Stimulated activated CD4-positive, alpha-beta T cell treated with anti-CD3 and anti-CD28 coated beads, Interleukin-1b, Interleukin-23, amount 100 ng/mL, for 24 hours (primary cell): ENCODE data around the gene FHIT.
A peak's percentile ranks its signal among the peaks of the same experiment; 100 is the strongest.

ENCODE experiments used
- DNase-seq, 4 experiments: peaks; one replicate each; pipeline ENCODE4 v3.0.0-alpha.2; 2020; ENCODE audit warnings: low read depth in 4 of 4, low spot score in 1 of 4

The FHIT gene

DNA sequence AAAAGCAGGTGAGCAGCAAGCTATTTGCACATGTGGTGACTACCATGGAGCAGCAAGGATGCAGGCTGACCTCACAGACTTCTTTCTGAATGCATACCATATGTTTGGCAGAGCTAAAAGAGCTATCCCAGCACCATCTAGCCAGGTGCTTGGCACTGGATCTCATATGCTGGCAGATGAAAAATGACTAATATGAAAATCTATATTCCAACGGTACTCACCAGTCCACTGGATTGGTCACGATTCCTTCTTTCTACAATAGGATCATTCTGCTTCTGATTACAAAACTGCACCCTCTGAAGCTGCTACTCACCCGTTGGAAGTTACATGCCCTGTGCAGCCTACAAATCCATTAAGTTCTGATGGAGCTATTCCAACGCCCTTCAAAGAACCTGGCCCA is 1487.1 kb downstream of the FHIT start:
- DNase-seq = no peak

- DNase-seq = no peak
These were observed 1488.3 kb downstream of the FHIT start for GRCh38 chr3:59762941-59763340.

DNA sequence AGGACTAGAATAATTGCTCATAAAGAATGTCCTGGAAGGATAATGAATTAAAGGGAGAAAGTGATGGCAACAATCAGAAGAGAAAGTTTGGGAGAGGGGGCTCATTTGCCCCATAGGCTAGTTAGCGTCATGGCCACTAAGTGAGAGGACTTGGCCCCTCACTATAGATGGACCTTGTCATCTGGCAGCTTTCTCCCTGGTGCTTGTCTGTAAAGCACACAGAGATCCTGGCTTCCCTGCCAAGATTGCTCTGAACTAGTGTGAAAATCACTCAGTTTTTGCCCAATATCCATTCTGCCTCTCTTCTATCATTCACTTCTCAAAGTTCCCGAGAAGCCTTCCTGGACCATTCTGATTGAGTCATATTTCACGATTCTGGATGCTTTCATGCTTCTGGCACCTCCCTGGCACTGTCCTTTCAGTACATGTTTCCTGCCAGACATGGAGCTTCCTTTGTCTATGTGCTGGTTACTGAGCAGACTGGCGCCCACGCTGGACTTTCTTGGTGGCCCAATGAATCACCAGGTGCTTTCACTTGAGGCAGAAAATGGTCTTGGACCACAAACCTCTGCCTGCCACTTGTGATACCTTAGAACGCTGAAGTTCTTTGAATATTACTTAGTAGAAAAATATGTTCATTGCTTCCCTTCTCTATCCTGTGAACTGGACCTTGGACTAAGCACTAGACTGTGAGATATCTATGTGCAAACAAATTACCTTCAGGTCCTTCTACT is 1491.8 kb downstream of the FHIT start:
- DNase-seq = no peak

DNA sequence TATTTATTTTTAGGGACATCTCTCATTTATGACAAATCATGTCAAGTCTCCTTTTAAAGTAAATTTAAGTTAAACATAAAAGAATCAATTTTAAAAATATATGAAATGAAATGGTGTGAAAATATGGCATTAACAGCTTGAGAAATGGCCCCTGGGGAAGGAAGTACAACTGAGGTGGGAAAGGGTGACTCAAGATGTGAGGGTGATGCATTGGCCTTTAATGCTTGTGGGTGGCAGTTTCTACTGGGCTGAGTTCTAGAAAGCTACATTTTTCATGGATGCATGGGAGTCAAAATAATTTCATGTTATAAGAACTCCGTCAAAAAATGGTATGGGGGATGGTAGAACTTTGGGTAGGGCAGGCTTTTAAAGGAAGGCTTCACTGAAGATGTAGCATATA is 1492.6 kb downstream of the FHIT start:
- no peak for DNase-seq

DNA sequence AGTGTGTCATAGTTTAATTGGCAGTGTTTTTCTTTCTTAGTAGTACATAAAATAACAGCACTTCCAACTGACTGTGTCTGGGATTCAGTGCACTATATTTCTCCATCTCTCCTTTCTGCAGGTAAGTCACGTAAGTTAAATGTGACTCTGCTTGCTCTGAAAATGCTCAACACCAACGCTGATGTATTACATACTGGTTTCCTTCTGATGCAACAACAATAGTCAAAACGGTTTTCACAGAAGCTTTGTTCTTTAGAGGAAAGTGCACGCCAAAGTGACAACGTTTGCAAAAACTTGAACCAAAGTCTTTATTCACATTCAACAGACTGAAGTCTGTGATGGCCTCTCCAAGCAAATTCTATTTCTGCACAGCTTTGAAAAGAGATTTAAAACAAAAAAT is 1494.3 kb downstream of the FHIT start:
- no peak for DNase-seq

- DNase-seq = no peak
These were observed 1496.7 kb downstream of the FHIT start for GRCh38 chr3:59754456-59755129.

GRCh38 chr3:59753808-59754450 is 1497.3 kb downstream of the FHIT start:
- DNase-seq = no peak

- DNase-seq = no peak
These were observed 1498.3 kb downstream of the FHIT start for GRCh38 chr3:59752925-59753324.

DNA sequence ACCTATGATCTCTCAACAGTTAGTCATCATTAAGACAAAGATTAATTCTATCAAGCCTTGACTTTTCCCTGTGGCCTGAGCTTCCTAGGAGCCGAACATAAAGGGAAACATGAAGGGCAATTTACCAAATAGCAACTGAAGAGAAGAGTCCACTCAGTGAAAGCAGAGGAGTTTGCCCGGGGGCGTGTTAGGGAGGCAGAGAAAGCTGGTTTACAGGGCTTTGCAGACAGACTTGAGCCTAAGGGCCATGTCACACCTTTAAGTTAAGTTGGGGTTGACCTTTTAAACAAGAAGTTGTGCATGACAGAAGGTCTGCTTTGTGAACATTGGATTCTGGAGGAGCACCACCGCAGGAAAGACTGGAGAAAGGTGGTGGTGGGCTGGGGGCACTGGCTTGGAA is 1499.6 kb downstream of the FHIT start:
- DNase-seq = no peak

- DNase-seq = no peak
These were observed 1500.9 kb downstream of the FHIT start for GRCh38 chr3:59750391-59750790.

DNA sequence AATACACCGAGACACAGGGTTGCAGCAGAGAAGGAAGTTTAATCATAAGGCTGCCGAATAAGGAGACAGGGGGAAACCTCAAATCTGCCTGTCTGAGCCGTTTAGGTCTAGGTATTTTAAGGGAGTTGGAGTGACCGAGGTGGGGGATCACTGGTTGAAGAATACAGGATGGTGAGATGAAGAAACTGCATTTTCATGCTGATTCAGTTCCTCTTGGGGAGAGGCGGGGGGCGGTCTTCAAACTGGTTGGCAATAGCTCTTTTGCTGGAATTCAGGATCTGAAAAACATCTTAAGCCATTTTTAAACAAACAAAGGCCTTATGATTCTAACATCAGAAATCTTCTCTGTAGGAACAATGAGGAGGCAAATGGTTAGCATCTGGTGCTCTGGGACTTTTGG is 1502.0 kb downstream of the FHIT start:
- DNase-seq = no peak

DNA sequence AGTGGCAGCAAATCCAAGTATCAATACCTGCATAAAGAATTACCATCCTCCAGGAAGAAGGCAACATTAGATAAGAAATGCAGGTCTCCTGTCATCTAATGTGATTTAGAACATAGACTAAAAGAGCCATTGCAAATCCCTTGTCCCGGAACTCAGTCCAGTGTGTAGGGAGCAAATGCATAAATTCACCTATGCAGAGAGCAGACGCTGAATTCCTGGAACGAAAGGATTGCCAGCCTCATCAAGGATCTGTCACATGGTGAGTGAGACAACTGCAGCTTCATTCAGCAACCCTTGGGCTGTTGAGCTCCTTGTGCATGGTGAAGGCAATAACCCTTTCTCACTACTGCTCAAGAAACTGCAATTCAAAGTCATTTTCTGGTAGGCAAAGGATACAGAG is 1504.7 kb downstream of the FHIT start:
- DNase-seq = no peak

DNA sequence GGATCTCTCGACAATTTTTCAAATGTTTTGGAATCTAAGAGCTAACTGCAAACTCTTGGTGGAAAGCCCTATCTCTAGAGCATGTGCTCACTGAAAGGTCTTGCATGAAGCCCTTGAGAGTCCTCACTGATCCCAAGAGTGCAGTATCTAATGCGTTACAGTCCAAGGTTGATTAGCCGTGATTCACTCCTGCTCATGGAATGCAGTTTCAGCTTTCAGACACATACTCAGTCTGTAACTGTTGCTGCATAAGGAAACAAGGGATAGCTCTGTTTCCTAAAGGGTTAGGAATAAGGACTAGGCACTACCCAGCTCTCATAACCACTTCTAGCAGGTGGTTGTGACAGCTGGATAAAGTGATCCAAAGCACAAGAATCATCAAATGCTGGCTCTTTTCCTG is 1514.0 kb downstream of the FHIT start:
- no peak for DNase-seq

DNA sequence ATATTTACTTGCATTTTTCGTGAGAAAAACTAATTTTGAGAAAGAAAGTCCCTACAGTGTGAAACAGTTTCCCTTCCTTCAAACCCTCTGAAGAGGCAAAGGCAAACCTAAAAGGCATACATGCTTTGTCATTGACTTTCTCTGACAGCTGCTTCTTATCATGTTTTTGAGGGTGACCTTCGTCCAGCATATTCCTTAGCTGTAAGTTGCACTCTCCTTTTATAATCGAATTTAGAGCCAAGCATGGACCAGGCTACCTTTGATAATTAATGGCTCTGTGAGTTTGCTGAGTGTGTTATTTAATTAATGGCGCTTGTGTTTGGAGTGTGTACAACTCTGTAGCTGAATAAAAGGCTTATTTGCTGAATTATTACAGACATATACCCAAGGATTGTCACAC is 1517.2 kb downstream of the FHIT start:
- DNase-seq = no peak

DNA sequence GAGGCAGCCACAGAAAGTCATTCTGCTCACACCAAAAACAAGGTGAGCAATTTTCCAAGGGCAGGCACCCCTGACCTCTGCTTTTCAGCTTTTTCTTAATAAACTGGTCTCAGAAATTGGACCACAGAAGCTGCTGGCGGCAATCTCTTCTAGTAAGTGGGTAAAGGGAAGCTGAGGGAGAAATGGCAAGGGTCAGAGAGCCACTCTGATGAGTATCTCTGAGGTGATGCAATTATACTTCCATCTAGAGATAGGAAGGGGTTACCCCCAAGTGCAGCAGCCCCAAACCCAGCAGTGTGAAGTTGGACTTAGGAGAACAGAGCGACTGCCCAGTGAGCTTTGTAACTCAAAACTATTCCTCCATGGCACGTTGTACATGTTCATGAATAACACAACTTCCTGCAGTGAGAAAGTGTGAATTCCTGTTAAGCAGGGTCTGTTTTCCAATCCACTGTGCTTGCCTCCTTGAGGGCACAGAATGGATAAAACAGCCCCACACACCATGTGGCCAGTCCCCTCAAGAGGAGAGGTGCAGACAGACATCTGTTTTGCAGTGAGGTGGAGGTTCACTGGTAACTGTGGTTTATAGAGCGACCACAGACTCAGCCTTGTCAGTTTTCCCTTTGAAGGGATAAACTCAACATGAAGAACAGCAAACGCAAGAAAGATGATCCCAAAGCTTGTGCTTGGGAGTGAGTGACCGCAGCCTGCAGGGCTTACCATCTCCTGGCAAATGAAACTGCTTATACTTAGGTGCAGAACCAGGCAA is 1518.0 kb downstream of the FHIT start:
- no peak for DNase-seq

DNA sequence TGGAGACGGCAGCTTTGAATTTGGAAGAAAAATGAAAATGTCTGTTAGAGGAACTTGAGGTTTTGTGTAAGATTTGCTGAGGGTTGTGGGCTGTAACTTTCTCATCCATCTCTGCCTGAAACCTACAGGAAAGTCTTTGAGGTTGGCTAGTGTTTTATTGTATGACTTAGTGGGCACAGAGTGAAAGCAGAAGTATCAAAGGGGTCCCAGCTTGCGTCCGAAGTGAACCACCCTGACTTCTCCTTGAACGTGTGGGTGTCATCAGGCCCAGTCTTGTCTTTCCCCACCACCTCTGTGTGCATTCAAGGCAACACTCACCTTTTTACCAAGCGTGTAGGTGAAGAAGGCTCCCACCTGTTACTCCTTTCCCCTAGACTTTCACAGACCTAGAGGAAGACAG is 1519.3 kb downstream of the FHIT start:
- no peak for DNase-seq

DNA sequence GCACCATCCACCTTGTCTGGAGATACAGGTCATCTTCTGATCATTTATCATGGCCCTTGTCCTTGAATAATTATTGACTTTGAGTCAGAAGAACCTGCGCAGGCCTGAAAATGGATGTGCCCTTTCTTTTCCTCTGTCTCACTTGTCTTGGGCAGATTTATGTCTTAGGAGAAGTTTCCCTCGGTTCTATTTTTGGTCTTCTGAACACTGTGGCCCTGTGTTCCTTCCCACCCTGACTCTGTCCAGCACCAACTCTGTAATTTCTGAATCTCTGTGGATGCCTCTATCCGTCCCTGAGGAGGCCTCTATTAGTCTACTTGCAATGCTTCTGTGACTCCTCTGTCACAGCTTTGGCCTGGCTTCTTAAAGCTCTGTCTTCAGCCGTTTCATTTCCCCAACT is 1520.7 kb downstream of the FHIT start:
- no peak for DNase-seq

GRCh38 chr3:59728587-59728908 is 1522.7 kb downstream of the FHIT start:
- DNase-seq = no peak

DNA sequence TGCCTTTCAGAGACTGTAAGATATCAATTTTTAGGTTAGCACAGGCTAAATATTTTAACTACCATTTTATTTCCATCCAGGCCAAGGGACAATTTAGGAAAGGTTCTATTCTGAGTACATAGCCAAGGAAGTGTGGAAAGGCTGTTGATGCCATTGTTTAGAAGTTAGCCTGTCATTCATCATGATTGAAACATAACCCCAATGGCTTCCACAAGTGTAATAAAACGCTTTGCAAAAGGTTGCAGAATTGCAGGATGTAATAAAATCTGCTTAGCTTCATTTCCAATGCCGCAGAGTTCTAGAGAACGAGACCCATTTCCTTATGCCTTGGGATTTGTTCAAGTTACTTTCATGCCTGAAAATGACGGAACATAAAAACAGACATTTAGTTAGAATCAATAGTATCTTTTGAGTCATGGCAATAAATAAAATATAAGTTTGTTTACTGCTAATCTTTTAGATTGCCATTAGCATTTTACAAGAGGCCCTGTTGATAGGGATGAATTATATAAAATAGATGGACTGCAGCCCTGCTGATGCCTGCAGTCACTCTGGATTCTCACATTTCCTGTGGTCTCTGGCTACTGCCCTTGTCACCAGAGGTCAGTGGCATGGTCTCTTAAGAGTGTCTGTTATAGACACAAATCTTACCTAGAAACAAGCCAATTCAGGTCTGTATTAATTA is 1523.2 kb downstream of the FHIT start:
- DNase-seq = no peak

DNA sequence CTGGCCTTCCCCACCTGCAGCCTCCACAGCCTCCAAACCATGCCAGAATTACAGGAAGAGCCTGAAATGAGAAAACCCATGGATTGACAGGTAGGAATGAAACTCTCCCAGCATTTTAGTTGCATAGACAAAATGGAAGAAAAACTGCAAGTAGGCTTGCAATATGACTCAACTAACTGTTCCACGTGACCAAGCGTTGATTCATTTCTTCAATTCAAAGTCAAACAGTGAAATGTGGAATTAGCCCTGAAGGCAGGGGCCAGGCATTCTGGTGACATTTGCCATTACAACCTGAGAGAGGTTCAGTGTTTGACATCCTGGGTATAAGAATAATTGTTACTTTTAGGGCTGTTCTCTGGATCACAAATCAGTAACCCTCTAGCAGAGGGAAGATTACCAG is 1525.0 kb downstream of the FHIT start:
- DNase-seq = peak in 1 of 4 experiments; percentile 4

GRCh38 chr3:59717679-59718205 is 1533.5 kb downstream of the FHIT start:
- no peak for DNase-seq
